RWPE2 (cell line): ENCODE data around the gene TENM4.
"Not testable (repeated sequence)": the region's sequence is repeated elsewhere in the genome, so short reads cannot be mapped to it uniquely, and the experiment has no call there.

Experiments
- ATAC-seq: fragments of 200-7000 bp; cut with Tn5 transposase; 3 replicates; pipeline ENCODE4 v1.9.1; 2021; ENCODE audit warnings: low read depth
- DNase-seq: peaks from one replicate; pipeline ENCODE4 v3.0.0-alpha.2; 2020; ENCODE audit warnings: low spot score
- H3K27ac ChIP-seq: fragments of 450-650 bp; 2 replicates; pipeline ENCODE4 v1.5.1; 2017; ENCODE audit warnings: mild to moderate bottlenecking; ENCODE audit not compliant: poor library complexity, severe bottlenecking
- H3K27me3 ChIP-seq: fragments of 250-450 bp; sonication (Bioruptor Pico); 2 replicates; pipeline ENCODE4 v1.5.1; 2021; ENCODE audit warnings: mild to moderate bottlenecking, moderate library complexity; ENCODE audit not compliant: insufficient read depth, poor library complexity, severe bottlenecking
- H3K36me3 ChIP-seq: fragments of 250-450 bp; sonication (Bioruptor Pico); 2 replicates; pipeline ENCODE4 v1.5.1; 2020; ENCODE audit warnings: low read depth, mild to moderate bottlenecking, moderate library complexity
- H3K4me1 ChIP-seq: fragments of 250-450 bp; sonication (Bioruptor Pico); 2 replicates; pipeline ENCODE4 v1.5.1; 2021; ENCODE audit warnings: mild to moderate bottlenecking, moderate library complexity; ENCODE audit not compliant: insufficient read depth, poor library complexity, severe bottlenecking
- H3K4me3 ChIP-seq: fragments of 250-450 bp; sonication (Bioruptor Pico); 2 replicates; pipeline ENCODE4 v1.5.1; 2021; ENCODE audit warnings: mild to moderate bottlenecking, moderate library complexity; ENCODE audit not compliant: severe bottlenecking
- H3K9me3 ChIP-seq: fragments of 250-450 bp; sonication (Bioruptor Pico); 2 replicates; pipeline ENCODE4 v1.5.1; 2021; ENCODE audit warnings: mild to moderate bottlenecking, moderate library complexity; ENCODE audit not compliant: severe bottlenecking
- TF ChIP-seq, protein P1 (sequence below): fragments of 450-650 bp; IDR thresholded peaks from one replicate; pipeline ENCODE4 v1.5.1; 2017; ENCODE audit warnings: mild to moderate bottlenecking, moderate library complexity; ENCODE audit not compliant: poor library complexity, severe bottlenecking

Gene TENM4

GRCh38 chr11:78978831-78979230, 462.0 kb downstream of the TENM4 start:
- no peak for ATAC-seq
- no peaks in the 10 kb centered on the region for H3K36me3 ChIP-seq

GRCh38 chr11:78977848-78978247, 463.0 kb downstream of the TENM4 start:
- not testable (repeated sequence) for ATAC-seq, DNase-seq, H3K27me3 ChIP-seq, H3K9me3 ChIP-seq, H3K36me3 ChIP-seq, H3K27ac ChIP-seq, H3K4me3 ChIP-seq, H3K4me1 ChIP-seq

More at GRCh38 chr11:78978831-78979230, 462.0 kb downstream of the TENM4 start:
- H3K4me3 ChIP-seq: no peak overlapping the region
- no peaks in the 10 kb centered on the region for H3K27me3 ChIP-seq
- TF ChIP-seq, protein P1, sequence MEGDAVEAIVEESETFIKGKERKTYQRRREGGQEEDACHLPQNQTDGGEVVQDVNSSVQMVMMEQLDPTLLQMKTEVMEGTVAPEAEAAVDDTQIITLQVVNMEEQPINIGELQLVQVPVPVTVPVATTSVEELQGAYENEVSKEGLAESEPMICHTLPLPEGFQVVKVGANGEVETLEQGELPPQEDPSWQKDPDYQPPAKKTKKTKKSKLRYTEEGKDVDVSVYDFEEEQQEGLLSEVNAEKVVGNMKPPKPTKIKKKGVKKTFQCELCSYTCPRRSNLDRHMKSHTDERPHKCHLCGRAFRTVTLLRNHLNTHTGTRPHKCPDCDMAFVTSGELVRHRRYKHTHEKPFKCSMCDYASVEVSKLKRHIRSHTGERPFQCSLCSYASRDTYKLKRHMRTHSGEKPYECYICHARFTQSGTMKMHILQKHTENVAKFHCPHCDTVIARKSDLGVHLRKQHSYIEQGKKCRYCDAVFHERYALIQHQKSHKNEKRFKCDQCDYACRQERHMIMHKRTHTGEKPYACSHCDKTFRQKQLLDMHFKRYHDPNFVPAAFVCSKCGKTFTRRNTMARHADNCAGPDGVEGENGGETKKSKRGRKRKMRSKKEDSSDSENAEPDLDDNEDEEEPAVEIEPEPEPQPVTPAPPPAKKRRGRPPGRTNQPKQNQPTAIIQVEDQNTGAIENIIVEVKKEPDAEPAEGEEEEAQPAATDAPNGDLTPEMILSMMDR: no peak
- DNase-seq: no peak
- H3K4me1 ChIP-seq: no peaks in the 10 kb centered on the region
- H3K9me3 ChIP-seq: no peaks in the 10 kb centered on the region
- H3K27ac ChIP-seq: no peak overlapping the region

GRCh38 chr11:78977009-78977408, 463.8 kb downstream of the TENM4 start:
- DNase-seq (no peak), ATAC-seq (no peak)
- H3K27me3 ChIP-seq: no peaks in the 10 kb centered on the region

DNA sequence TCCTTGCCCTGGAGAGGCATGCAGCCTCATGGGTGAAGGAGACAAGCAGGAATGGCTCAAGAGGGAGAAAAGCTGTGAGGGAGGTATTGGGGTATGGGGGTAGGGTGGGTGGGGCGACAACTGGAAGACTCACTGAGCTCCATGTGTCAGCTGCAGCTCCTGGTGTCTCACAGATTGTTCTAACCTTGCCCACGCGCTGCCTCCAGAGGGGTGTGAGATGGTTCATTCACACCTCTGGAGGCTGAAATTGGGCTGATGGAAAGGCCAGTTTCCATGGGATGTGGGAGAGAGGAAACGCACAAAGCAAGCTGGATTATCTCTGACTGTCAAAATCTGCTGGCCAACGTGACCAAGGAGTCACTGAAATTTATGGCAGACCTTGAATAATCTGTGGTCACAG, 465.7 kb downstream of the TENM4 start:
- no peak overlapping the region for H3K27ac ChIP-seq
- no peak for ATAC-seq

More at GRCh38 chr11:78977009-78977408, 463.8 kb downstream of the TENM4 start:
- Histone ChIP-seq H3K36me3 (no peaks in the 10 kb centered on the region), H3K9me3 (no peaks in the 10 kb centered on the region), H3K4me1 (no peaks in the 10 kb centered on the region), H3K27ac (no peak overlapping the region), H3K4me3 (no peak overlapping the region)
- TF ChIP-seq, protein P1: no peak

GRCh38 chr11:78973876-78974275, 467.0 kb downstream of the TENM4 start:
- TF ChIP-seq, protein P1: no peak
- DNase-seq (no peak), ATAC-seq (no peak)
- H3K4me3 ChIP-seq: no peak overlapping the region
- no peaks in the 10 kb centered on the region for H3K36me3 ChIP-seq
- no peak overlapping the region for H3K27ac ChIP-seq
- H3K27me3 ChIP-seq: no peaks in the 10 kb centered on the region
- no peaks in the 10 kb centered on the region for H3K9me3 ChIP-seq
- no peaks in the 10 kb centered on the region for H3K4me1 ChIP-seq

More for the DNA sequence above, 465.7 kb downstream of the TENM4 start:
- no peak overlapping the region for H3K4me3 ChIP-seq
- H3K9me3 ChIP-seq: no peaks in the 10 kb centered on the region
- TF ChIP-seq, protein P1: no peak
- DNase-seq: no peak
- H3K36me3 ChIP-seq: no peaks in the 10 kb centered on the region
- H3K4me1 ChIP-seq: no peaks in the 10 kb centered on the region
- H3K27me3 ChIP-seq: no peaks in the 10 kb centered on the region
